DND-41 (cell line): ENCODE data around the gene HS3ST6.

Experiments
- EZH2 ChIP-seq: IDR thresholded peaks from 3 replicates; pipeline ENCODE4 v1.6.1; 2012; ENCODE audit warnings: borderline replicate concordance, low read depth, mild to moderate bottlenecking, moderate library complexity, low read length, inconsistent platforms; ENCODE audit not compliant: severe bottlenecking
- TF ChIP-seq, protein P1 (sequence below): IDR thresholded peaks from 2 replicates; pipeline ENCODE4 v1.5.1; 2012; ENCODE audit warnings: borderline replicate concordance, low read length, moderate library complexity, mild to moderate bottlenecking; ENCODE audit not compliant: poor library complexity, severe bottlenecking; ENCODE audit errors: extremely low read depth

DNA sequence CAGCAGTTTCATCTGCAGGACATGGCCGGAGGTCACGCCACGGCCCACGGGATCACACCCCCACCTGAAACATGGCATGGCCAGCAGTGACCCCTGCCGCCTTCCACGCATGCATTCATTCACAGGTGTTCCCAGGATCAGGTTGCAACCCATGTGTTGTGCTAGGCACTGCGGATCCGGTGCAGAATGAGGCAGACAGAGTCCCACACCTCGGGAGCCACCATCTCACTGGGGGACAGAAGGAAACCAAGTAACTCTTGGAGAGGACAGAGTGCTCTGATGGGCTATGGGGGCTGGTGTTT, 29.1 kb upstream of the HS3ST6 start:
- TF ChIP-seq, protein P1, sequence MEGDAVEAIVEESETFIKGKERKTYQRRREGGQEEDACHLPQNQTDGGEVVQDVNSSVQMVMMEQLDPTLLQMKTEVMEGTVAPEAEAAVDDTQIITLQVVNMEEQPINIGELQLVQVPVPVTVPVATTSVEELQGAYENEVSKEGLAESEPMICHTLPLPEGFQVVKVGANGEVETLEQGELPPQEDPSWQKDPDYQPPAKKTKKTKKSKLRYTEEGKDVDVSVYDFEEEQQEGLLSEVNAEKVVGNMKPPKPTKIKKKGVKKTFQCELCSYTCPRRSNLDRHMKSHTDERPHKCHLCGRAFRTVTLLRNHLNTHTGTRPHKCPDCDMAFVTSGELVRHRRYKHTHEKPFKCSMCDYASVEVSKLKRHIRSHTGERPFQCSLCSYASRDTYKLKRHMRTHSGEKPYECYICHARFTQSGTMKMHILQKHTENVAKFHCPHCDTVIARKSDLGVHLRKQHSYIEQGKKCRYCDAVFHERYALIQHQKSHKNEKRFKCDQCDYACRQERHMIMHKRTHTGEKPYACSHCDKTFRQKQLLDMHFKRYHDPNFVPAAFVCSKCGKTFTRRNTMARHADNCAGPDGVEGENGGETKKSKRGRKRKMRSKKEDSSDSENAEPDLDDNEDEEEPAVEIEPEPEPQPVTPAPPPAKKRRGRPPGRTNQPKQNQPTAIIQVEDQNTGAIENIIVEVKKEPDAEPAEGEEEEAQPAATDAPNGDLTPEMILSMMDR, result no peak
- no peak for TF ChIP-seq EZH2
